SJSA1 (cell line): ENCODE data around the gene TFF2. TPM values are rescaled to one million over a fixed set of nuclear protein-coding genes. Genes with fewer than 3 reads are reported as not detected.

Experiments used
- DNase-seq, 2 experiments: peaks; one replicate each; pipeline ENCODE4 v3.0.0-alpha.2; 2015 to 2020; ENCODE audit warnings: low spot score in 2 of 2, low read depth in 1 of 2
- H3K27ac ChIP-seq: fragments of 250-450 bp; sonication (Bioruptor Pico); 2 replicates; pipeline ENCODE4 v1.5.1; 2020; ENCODE audit warnings: mild to moderate bottlenecking, moderate library complexity
- H3K27me3 ChIP-seq: fragments of 250-450 bp; sonication (Bioruptor Pico); replicated peaks from 2 replicates; pipeline ENCODE4 v1.5.1; 2020; ENCODE audit warnings: mild to moderate bottlenecking, moderate library complexity
- H3K36me3 ChIP-seq: fragments of 250-450 bp; sonication (Bioruptor Pico); 2 replicates; pipeline ENCODE4 v1.5.1; 2020; ENCODE audit warnings: mild to moderate bottlenecking
- H3K4me1 ChIP-seq: fragments of 250-450 bp; sonication (Bioruptor Pico); replicated peaks from 2 replicates; pipeline ENCODE4 v1.6.1; 2021; ENCODE audit warnings: mild to moderate bottlenecking
- H3K4me3 ChIP-seq: fragments of 250-450 bp; sonication (Bioruptor Pico); 2 replicates; pipeline ENCODE4 v1.5.1; 2020; ENCODE audit warnings: mild to moderate bottlenecking
- H3K9me3 ChIP-seq: fragments of 250-450 bp; sonication (Bioruptor Pico); replicated peaks from 2 replicates; pipeline ENCODE4 v1.5.1; 2020; ENCODE audit warnings: mild to moderate bottlenecking
- total RNA-seq: library from RNA; depleted of rRNA; stranded (reverse); fragments of >200 nt; shearing (Covaris generic); gene quantifications from 2 replicates; pipeline ENCODE4 v1.2.3, GENCODE V29; 2014

The TFF2 gene
- total RNA-seq, 1 experiment from 2014 or later = not detected

DNA sequence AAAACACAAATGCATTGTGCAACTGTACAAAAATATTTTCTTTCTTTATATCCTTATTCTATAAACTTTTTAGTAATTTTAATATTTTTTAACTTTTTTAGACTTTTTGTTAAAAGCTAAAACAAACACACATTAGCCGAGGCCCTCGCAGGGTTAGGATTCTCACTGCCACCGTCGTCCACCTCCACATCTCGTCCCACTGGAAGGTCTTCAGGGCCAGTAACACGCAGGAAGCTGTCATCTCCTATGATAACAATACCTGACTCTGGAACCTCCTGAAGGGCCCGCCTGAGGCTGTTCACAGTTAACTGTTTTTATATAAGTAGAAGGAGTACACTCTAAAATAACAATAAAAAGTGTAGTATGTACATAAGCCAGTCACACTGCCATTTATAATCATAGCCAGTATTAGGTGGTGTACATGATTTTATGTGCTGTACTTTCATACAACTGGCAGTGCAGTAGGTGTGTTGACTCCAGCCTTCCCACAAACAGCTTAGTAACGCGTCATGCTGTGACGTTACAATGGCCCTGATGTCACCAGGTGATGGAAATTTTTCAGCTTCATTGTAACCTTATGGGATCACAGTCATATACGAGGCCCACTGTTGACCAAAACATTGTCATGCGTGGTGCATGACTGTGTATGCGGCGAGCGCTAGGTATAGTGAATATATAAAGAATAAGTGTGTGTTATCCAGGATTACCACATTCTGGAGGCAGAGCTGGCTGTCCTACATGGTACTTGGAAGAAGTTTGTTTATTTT is 8.8 kb downstream of the TFF2 start:
- peak in 1 of 2 experiments; percentile 23 for DNase-seq
- no peak overlapping the region for H3K4me3 ChIP-seq
- no peaks in the 10 kb centered on the region for H3K36me3 ChIP-seq
- H3K27ac ChIP-seq = no peak overlapping the region
- no peaks in the 10 kb centered on the region for H3K9me3 ChIP-seq
- no peaks in the 10 kb centered on the region for H3K27me3 ChIP-seq
- no peaks in the 10 kb centered on the region for H3K4me1 ChIP-seq

DNA sequence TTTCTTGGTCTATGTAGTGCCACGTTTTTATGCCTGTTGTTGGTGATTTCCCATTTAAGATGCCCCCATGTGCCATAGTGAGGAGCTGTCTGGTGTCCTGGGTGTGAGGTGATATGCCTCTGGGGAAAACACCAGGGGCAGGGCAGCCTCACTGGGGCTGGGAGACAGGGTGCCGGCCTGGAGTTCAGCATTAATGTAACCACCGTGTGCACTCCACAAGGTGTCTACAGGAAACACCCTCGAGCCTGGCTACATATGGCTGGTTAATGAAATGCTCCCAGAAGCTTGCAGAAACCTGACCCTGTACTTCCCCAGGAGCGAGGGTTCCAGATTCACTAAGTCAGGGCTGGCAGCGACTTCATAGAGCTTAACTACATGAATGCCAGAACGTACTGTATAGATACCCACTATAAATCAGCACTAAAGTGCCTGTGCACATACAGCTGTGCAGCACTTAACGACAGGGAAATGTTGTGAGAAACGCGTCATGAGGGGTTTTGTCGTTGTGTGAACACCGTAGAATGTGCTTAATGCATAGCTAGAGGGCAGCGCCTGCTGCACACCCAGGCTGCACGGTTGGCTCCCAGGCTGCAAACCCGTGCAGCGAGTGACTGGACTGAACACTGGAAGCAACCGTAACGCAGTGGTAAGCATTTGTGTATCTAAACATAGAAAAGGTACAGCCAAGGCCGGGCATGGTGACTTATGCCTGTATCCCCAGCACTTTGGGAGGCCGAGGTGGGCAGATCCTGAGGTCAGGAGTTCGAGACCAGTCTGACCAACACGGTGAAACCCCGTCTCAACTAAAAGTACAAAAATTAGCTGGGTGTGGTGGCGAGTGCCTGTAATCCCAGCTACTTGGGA is 10.4 kb downstream of the TFF2 start:
- Histone ChIP-seq H3K4me3 (no peak overlapping the region), H3K4me1 (peaks cover 8% of the 10 kb centered on the region), H3K36me3 (no peaks in the 10 kb centered on the region), H3K9me3 (no peaks in the 10 kb centered on the region), H3K27me3 (no peaks in the 10 kb centered on the region), H3K27ac (no peak overlapping the region)
- peak in 1 of 2 experiments; percentile 30 for DNase-seq

DNA sequence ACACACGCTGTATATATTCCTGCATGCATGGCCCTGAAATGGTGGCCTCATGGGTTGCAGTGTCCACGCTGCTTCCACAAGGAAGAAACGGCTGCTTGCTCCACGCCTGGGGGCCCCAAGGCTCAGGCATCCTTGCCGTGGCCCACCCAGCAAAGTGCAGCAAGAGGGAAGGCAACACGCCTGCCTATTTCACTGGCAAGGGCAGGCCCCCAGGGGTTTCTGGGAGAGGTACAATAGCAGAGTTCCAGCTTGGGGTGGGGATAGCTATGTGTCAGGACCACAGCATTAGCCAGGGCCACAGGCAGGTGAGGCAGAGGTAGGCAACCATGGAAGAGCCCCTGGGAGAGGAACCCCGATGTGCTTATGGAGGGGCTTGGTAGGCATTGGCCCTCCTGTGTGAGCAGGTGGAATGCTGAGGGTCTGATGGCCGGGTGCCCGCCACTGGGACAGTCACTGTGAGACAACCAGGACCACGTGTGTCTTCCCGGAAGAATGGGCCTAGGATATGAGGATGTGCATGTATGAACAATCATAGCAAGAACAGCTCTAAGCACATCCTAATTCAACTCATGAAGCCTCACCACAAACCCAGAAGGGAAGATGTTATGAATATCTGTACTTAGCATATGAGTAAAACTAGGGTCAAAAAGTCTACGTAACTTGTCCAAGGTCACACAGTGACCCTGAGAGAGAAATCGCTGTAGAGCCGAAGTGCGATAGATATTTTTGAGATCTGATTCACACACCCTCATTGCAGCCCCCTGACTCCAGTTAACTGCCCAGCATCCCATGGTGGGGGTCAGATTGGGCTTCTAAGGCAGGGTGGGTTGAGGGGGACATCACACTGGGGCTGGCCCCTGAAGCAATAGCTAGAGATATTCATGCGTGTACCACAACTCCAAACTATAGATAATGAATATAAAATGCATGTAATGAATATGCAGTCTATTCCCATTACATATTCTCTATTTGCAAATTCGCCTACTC is 11.8 kb downstream of the TFF2 start:
- Histone ChIP-seq H3K27me3 (no peaks in the 10 kb centered on the region), H3K36me3 (no peaks in the 10 kb centered on the region), H3K9me3 (no peaks in the 10 kb centered on the region), H3K4me3 (no peak overlapping the region), H3K4me1 (peaks cover 8% of the 10 kb centered on the region), H3K27ac (no peak overlapping the region)
- DNase-seq = peak in 1 of 2 experiments; percentile 27

- no peak overlapping the region for H3K27ac ChIP-seq
- no peaks in the 10 kb centered on the region for H3K9me3 ChIP-seq
- DNase-seq = peak in 1 of 2 experiments; percentile 43
- no peaks in the 10 kb centered on the region for H3K27me3 ChIP-seq
- peaks cover 8% of the 10 kb centered on the region for H3K4me1 ChIP-seq
- H3K36me3 ChIP-seq = no peaks in the 10 kb centered on the region
- H3K4me3 ChIP-seq = no peak overlapping the region
Measured at GRCh38 chr21:42337830-42338728, 12.7 kb downstream of the TFF2 start.

DNA sequence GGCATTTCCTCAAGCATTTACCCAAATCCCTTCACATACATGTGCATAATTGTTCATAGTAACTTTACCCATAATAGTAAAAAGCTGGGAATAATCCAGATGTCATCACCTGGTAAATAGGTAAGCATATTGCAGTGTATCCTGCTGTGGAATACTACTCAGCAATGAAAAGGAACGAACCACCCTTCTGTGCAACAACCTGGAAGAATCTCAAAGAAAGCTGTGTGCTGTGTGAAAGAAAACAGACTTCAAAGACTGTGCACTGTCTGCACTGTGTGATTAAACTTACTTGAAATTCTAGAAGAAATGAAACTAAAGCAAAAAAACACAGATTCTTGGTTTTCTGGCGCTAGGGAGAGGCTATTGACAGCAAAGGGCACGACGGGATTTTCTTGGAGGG is 13.5 kb downstream of the TFF2 start:
- H3K27ac ChIP-seq = no peak overlapping the region
- H3K4me3 ChIP-seq = no peak overlapping the region
- no peaks in the 10 kb centered on the region for H3K27me3 ChIP-seq
- no peaks in the 10 kb centered on the region for H3K36me3 ChIP-seq
- H3K4me1 ChIP-seq = peaks cover 8% of the 10 kb centered on the region
- no peaks in the 10 kb centered on the region for H3K9me3 ChIP-seq
- DNase-seq = no peak

DNA sequence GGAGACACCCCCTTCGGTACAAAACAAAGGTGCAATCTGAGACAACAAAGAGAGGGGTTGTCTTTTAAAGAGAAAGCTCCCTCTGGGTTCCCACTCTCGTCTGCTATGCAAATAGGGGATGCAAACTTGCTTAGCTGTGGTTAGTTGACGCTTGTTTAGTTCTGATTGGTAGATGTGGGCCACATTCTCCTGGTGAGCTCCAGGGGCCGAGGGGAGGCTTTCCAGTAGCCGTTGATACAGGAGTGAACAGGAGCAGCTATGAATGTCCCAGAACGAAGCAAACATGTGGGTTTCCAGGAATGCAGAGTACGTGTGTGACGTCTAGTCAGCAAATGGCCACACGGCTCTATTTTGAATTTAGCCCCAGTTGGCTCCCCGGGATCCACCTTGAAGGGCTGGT is 14.7 kb downstream of the TFF2 start:
- H3K9me3 ChIP-seq = no peaks in the 10 kb centered on the region
- peak; percentile 47 to 55 for DNase-seq
- H3K4me3 ChIP-seq = no peak overlapping the region
- no peak overlapping the region for H3K27ac ChIP-seq
- H3K27me3 ChIP-seq = no peaks in the 10 kb centered on the region
- no peaks in the 10 kb centered on the region for H3K36me3 ChIP-seq
- peaks cover 8% of the 10 kb centered on the region for H3K4me1 ChIP-seq

GRCh38 chr21:42332557-42333317 is 18.1 kb downstream of the TFF2 start:
- H3K9me3 ChIP-seq = no peaks in the 10 kb centered on the region
- DNase-seq = peak in 1 of 2 experiments; percentile 21
- no peak overlapping the region for H3K4me3 ChIP-seq
- H3K4me1 ChIP-seq = peaks cover 8% of the 10 kb centered on the region
- peaks cover 8% of the 10 kb centered on the region; the same call in 1 of the 2 replicates for H3K27me3 ChIP-seq
- H3K36me3 ChIP-seq = no peaks in the 10 kb centered on the region
- H3K27ac ChIP-seq = no peak overlapping the region

- DNase-seq = no peak
- H3K4me3 ChIP-seq = no peak overlapping the region
- no peaks in the 10 kb centered on the region for H3K36me3 ChIP-seq
- H3K9me3 ChIP-seq = no peaks in the 10 kb centered on the region
- H3K4me1 ChIP-seq = peaks cover 8% of the 10 kb centered on the region
- no peak overlapping the region for H3K27ac ChIP-seq
- H3K27me3 ChIP-seq = peaks cover 16% of the 10 kb centered on the region; the same call in 1 of the 2 replicates
Measured at GRCh38 chr21:42331660-42332059, 19.1 kb downstream of the TFF2 start.

DNA sequence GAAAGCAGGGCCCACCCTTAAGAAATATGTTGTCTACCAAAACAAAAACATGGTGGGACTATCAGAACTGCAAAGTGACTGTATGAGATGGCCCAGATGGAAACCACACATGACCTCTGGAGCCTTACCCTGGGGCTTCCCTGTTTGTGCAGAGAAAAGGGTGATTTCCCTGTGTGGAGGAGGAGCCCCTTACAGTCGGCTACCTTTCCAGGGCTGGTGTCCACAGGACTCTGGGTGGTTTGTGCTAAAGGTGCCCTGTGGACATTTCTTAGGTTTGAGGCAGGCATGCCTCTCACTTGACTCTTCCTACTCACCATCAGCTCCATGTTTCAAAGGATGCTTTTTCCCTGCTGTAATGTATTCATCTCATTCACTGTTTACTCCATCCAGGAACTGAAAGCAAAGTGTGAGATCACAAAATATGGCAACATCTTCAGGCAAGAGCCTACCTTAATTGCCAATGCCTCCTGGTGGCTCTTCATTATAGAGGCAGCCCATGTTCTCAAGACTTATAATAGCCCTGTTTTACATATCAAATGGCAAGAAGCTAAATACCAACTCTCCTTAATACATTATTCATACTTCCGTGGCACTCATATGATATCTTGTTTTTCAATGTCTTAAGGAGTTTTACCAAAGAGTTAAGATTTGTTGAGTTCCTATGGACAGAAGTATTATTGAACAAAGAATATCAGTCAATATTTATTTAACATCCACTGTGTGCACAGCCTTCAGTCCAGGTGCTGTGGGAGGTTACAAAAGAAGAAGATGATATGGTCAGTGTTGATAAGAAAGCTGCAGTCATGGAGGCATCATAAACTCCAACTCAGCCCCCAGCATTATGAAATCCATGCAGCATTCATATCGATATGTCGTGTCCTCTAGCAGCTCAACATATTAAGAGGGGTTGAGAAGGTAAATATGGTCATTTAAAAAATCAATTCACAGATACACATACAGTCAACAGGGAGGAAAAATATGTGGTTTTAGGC is 20.1 kb downstream of the TFF2 start:
- H3K9me3 ChIP-seq = peaks cover 1% of the 10 kb centered on the region; the same call in 1 of the 2 replicates
- peak in 1 of 2 experiments; percentile 22 for DNase-seq
- peaks cover 1% of the 10 kb centered on the region for H3K4me1 ChIP-seq
- no peak overlapping the region for H3K27ac ChIP-seq
- no peaks in the 10 kb centered on the region for H3K36me3 ChIP-seq
- peaks cover 16% of the 10 kb centered on the region; the same call in 1 of the 2 replicates for H3K27me3 ChIP-seq
- H3K4me3 ChIP-seq = no peak overlapping the region

DNA sequence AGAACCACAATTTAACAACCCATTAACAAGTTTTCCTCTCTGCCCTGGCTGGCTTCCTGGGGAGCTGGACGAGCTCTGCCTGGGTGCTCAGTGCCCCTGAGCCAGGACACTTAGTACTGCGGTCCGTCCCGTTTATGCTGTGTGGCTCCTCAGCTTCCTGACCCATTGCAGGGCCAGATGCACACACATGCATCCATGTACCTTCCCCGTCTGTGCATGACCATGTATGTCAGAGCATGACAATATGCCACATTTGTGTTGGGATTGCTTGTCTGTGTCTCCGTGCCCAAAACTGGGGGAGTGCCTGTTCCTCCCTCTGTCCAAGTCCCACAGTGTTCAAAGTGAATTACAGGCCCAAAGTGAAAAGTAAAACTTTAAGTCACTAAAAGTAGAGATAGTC is 25.9 kb downstream of the TFF2 start:
- no peak overlapping the region for H3K4me3 ChIP-seq
- H3K27ac ChIP-seq = no peak overlapping the region
- peaks cover 5% of the 10 kb centered on the region; the same call in 1 of the 2 replicates for H3K9me3 ChIP-seq
- H3K4me1 ChIP-seq = peaks cover 3% of the 10 kb centered on the region
- DNase-seq = no peak
- H3K27me3 ChIP-seq = peaks cover 26% of the 10 kb centered on the region
- no peaks in the 10 kb centered on the region for H3K36me3 ChIP-seq

- Histone ChIP-seq H3K4me3 (no peak overlapping the region), H3K27ac (no peak overlapping the region), H3K4me1 (peaks cover 14% of the 10 kb centered on the region), H3K9me3 (peaks cover 5% of the 10 kb centered on the region; the same call in 1 of the 2 replicates), H3K36me3 (no peaks in the 10 kb centered on the region), H3K27me3 (peaks cover 10% of the 10 kb centered on the region; the same call in 1 of the 2 replicates)
- no peak for DNase-seq
Measured at GRCh38 chr21:42321845-42322244, 28.9 kb downstream of the TFF2 start.
